Body of pancreas (tissue), 4 donors: ENCODE results near the gene DOCK9. TPM values are rescaled to one million over a fixed set of nuclear protein-coding genes. Genes with fewer than 3 reads are reported as not detected.
"Not testable (repeated sequence)": the region's sequence is repeated elsewhere in the genome, so short reads cannot be mapped to it uniquely, and the experiment has no call there.

Experiments used
- ATAC-seq: fragments of 150-250 bp; one replicate; pipeline ENCODE4 v1.9.1; 2016
- DNase-seq, 4 donors: peaks; one replicate each; pipeline ENCODE4 v3.0.0-alpha.2; 2019
- H3K27ac ChIP-seq, 4 donors: fragments of 200-600 bp; sonication (generic); 1 replicate in 3 of 4; 2 replicates in 1 of 4; pipeline versions ENCODE4 v1.5.1 to v1.6.1; 2016 to 2019; ENCODE audit warnings: mild to moderate bottlenecking in 1 of 4, mixed read lengths in 1 of 4, moderate library complexity in 1 of 4
- H3K27me3 ChIP-seq, 2 donors: fragments of 200-600 bp; sonication (generic); one replicate each; pipeline ENCODE4 v1.6.0; 2016; ENCODE audit warnings: mild to moderate bottlenecking in 1 of 2
- H3K36me3 ChIP-seq, 2 donors: fragments of 200-600 bp; sonication (generic); replicated peaks in 1 of 2; 2 replicates each; pipeline ENCODE4 v1.5.1; 2016; ENCODE audit warnings: low read depth in 2 of 2; ENCODE audit not compliant: insufficient read depth in 1 of 2
- H3K4me1 ChIP-seq: fragments of 200-600 bp; sonication (generic); one replicate; pipeline ENCODE4 v1.6.0; 2016
- H3K4me3 ChIP-seq, 2 donors: fragments of 200-600 bp; sonication (generic); 1 replicate in 1 of 2; 2 replicates in 1 of 2; pipeline ENCODE4 v1.5.1; 2016 to 2019
- H3K9me3 ChIP-seq, 3 donors: fragments of 200-600 bp; sonication (generic); 1 replicate in 2 of 3; 2 replicates in 1 of 3; pipeline ENCODE4 v1.5.1; 2016
- POLR2A ChIP-seq, 3 donors: fragments of 450-650 bp; IDR thresholded peaks; one replicate each; pipeline ENCODE4 v1.6.1; 2016; ENCODE audit warnings: antibody characterized with exemption in 3 of 3, mild to moderate bottlenecking in 2 of 3
- WGBS, 2 donors: methylation state at CpG; one replicate each; pipeline ENCODE4 v1.1.5; 2017; 5-methylcytosine and 5-hydroxymethylcytosine counted together
- intact Hi-C: fragments of 100-400 bp; cut with DNase I; formaldehyde crosslinking; loops from one replicate; pipeline ENCODE4 v1.15.1; 2023
- total RNA-seq, 2 donors: library from RNA; depleted of rRNA; stranded (reverse); fragments of >200 nt; gene quantifications; one replicate each; pipeline ENCODE4 v1.1.0, GENCODE V29; 2016
- TF ChIP-seq, protein P1 (sequence below), 7 experiments: fragments of 450-650 bp in 4 of 7; fragments of 200-600 bp in 3 of 7; sonication (generic) in 3 of 7; IDR thresholded peaks; one replicate each; pipeline ENCODE4 v1.5.1; 2016 to 2019; ENCODE audit warnings: antibody characterized with exemption in 7 of 7

The DOCK9 gene
- total RNA-seq, 2 donors from 2014 or later: 35.3 to 73.5 TPM

DNA sequence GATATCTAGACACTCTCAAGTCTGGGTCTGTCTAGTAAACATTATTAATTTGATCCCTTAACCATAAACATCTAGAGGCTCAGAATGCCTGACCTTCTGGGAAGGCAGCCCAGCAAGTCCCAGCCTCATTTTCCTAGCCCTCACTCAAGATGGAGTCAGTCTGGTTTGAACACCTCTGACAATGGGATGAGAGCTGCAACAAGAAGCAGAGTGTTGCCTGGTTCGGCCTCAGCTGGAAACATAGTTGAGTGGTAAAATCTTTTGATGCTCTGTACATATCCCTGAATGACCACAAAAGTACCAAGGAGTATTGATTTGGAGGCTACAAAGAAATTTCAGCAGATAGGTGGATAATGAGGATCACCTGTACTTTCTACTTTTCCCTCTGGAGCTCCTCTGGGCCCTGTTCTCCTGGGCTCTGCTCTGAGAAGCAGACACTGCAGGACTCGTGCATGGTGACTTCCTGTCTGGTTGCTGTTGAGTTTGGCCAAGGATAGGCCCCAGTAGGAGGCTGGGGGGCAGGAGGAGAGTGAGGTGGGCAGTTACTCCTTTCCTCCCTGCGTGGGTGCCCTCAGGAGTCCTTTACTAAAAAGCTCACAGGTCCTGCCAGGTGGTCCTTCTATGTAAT is 157.0 kb downstream of the DOCK9 start:
- Histone ChIP-seq H3K9me3 (no peaks in the 10 kb centered on the region), H3K4me1 (peaks cover 42% of the 10 kb centered on the region), H3K4me3 (no peak overlapping the region), H3K27me3 (no peaks in the 10 kb centered on the region), H3K27ac (peak overlapping the region in 3 of 4 donors; percentile 66 to 82 (median 68)), H3K36me3 (no peaks in the 10 kb centered on the region)
- no peak for TF ChIP-seq POLR2A (IDR thresholded peaks at IDR 0.05)
- TF ChIP-seq, protein P1, sequence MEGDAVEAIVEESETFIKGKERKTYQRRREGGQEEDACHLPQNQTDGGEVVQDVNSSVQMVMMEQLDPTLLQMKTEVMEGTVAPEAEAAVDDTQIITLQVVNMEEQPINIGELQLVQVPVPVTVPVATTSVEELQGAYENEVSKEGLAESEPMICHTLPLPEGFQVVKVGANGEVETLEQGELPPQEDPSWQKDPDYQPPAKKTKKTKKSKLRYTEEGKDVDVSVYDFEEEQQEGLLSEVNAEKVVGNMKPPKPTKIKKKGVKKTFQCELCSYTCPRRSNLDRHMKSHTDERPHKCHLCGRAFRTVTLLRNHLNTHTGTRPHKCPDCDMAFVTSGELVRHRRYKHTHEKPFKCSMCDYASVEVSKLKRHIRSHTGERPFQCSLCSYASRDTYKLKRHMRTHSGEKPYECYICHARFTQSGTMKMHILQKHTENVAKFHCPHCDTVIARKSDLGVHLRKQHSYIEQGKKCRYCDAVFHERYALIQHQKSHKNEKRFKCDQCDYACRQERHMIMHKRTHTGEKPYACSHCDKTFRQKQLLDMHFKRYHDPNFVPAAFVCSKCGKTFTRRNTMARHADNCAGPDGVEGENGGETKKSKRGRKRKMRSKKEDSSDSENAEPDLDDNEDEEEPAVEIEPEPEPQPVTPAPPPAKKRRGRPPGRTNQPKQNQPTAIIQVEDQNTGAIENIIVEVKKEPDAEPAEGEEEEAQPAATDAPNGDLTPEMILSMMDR (IDR thresholded peaks at IDR 0.05): no peak
- ATAC-seq (no peak), DNase-seq (no peak)
- intact Hi-C loops: no loop called here
- WGBS, 2 donors: 90 to 91% methylated on average over 3 of the region's 3 CpGs

DNA sequence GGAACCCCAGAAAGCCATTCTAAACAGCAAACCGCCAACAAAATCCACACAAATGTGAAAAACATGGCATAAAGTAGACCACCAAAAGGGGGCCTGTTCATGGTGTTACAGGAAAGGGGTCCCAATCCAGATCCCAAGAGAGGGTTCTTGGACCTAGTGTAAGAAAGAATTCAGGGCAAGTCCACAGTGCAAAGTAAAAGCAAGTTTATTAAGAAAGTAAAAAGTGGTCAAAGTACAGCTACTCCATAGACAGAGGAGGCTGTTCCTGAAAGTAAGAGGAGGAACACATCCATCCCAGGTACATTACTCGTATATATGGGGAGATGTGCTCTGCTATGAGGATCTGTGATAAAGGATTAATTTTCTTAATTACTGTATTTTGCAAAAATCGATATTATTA is 157.6 kb downstream of the DOCK9 start:
- intact Hi-C loops: no loop called here
- ATAC-seq (no peak), DNase-seq (no peak)
- no peaks in the 10 kb centered on the region for H3K27me3 ChIP-seq
- peak overlapping the region in 1 of 4 donors; percentile 23 for H3K27ac ChIP-seq
- 91 to 92% methylated on average over 3 of the region's 3 CpGs for WGBS, 2 donors
- no peaks in the 10 kb centered on the region for H3K9me3 ChIP-seq
- TF ChIP-seq POLR2A (IDR thresholded peaks at IDR 0.05): no peak
- TF ChIP-seq, protein P1 (IDR thresholded peaks at IDR 0.05): no peak
- peaks cover 42% of the 10 kb centered on the region for H3K4me1 ChIP-seq
- no peaks in the 10 kb centered on the region for H3K36me3 ChIP-seq
- no peak overlapping the region for H3K4me3 ChIP-seq

DNA sequence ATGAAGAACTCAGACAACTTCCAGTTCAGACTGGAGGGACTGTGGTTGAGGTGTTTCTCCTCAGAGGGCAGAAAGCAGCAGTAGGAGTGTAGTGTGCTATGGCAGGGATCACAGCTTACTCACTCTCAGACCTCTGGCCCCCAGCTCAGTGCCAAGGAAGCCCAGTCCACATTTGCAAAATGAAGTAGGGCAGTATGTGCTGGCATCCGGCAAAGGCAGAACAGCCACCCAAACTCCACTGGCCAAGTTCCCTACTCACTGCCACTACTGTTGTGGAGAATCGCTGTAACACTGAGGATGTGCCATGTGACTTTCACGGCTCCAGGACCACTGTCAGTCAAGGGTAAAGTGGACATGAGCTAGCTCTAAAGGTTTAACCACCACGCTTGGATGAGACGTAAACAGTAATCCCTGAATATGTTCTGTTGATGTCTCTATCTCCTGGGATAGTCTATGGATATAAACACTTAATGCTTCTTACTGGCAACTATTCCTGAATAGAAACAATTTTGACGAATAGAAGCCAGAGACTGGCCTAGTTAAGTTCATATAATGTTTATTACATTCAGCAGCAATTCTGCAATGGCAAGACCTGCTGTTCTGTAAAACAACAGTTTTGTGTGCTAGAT is 158.4 kb downstream of the DOCK9 start:
- ATAC-seq: no peak
- WGBS, 2 donors: 88 to 97% methylated on average over 4 to 6 of the region's 6 CpGs
- H3K27ac ChIP-seq: peak overlapping the region in 1 of 4 donors; percentile 23

DNA sequence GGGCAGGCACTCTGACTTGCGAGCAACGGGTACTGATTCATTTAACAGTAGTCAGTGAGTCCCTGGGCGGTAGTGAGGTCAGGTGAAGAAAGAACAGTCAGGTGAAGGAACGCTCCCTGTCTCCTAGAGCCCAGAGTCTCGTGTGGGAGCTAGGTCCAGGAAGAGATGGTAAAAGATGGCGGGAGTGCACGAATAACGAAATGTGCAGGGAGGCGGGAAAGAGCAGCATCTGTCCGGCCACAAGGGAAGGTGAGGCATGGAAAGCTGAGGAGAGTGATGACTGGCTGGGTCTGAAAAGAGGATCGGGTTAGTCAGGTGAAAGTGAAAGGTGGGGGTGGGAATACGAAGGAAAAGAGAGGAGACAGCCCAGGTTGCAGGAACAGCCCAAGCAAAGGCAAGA is 161.5 kb downstream of the DOCK9 start:
- intact Hi-C loops: no loop called here
- Histone ChIP-seq H3K27ac (no peak overlapping the region), H3K9me3 (no peaks in the 10 kb centered on the region), H3K27me3 (no peaks in the 10 kb centered on the region), H3K36me3 (no peaks in the 10 kb centered on the region), H3K4me1 (peaks cover 15% of the 10 kb centered on the region), H3K4me3 (no peak overlapping the region)
- TF ChIP-seq, protein P1 (IDR thresholded peaks at IDR 0.05): no peak
- TF ChIP-seq POLR2A (IDR thresholded peaks at IDR 0.05): no peak
- ATAC-seq (no peak), DNase-seq (no peak)
- WGBS, 2 donors: 95% methylated on average over 12 of the region's 12 CpGs

More for the DNA sequence above, 158.4 kb downstream of the DOCK9 start:
- TF ChIP-seq POLR2A (IDR thresholded peaks at IDR 0.05): no peak
- TF ChIP-seq, protein P1 (IDR thresholded peaks at IDR 0.05): no peak
- Histone ChIP-seq H3K4me1 (peaks cover 38% of the 10 kb centered on the region), H3K27me3 (no peaks in the 10 kb centered on the region), H3K36me3 (no peaks in the 10 kb centered on the region), H3K4me3 (no peak overlapping the region), H3K9me3 (no peaks in the 10 kb centered on the region)
- DNase-seq: no peak
- intact Hi-C loops: no loop called here

DNA sequence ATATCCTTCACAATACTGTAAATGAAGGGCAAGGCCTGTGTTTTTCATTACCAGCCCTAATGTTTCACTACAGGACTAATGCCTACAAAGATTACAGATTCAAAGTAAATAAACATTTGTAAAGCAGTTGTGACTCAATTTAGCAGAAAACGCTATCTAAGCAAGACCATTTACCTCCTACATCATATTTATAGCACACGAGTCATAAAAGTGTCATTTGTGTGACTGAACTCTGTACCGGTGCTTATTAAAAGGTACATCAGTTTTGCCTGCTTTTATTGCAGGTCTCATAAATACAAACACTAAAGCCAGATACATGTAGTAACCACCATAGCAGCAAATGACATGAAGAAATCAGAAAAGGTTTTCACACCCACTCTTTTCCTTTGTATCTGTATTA is 163.9 kb downstream of the DOCK9 start:
- no peak for ATAC-seq
- no peaks in the 10 kb centered on the region for H3K9me3 ChIP-seq
- H3K4me3 ChIP-seq: no peak overlapping the region
- H3K27me3 ChIP-seq: no peaks in the 10 kb centered on the region
- DNase-seq: no peak
- 59 to 71% methylated on average over 3 of the region's 3 CpGs for WGBS, 2 donors
- no peak for TF ChIP-seq POLR2A (IDR thresholded peaks at IDR 0.05)
- TF ChIP-seq, protein P1 (IDR thresholded peaks at IDR 0.05): no peak
- H3K27ac ChIP-seq: no peak overlapping the region
- H3K36me3 ChIP-seq: no peaks in the 10 kb centered on the region
- intact Hi-C loops: no loop called here
- H3K4me1 ChIP-seq: peaks cover 15% of the 10 kb centered on the region

DNA sequence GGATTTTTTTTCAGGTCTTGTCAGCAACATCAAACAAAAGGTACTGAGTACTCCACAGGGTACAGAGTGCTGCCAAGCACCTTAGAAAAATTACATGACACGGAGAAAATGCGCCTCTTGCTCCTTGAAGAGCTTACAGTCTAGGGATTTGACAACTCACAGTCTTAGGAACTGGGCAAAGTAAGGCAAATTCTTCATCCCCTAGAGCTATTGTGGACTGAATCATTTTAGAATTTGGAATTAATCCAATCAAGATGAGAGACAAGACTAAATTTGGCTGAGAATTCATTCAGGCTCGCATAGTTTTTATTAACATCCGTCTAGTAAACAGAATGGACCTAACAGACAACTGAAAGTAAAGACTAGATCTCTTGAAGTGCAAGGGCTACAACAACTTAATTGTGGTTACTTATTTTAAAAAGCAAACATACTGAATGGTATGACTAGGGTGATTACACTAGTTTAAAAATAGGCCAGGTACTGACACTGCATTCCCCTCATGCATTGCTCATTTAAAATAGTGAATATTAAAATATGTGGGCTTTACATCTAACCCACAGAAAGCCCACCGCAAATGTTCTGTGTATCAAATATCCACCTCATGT is 165.6 kb downstream of the DOCK9 start:
- intact Hi-C loops, H3K4me3 ChIP-seq, H3K27ac ChIP-seq, DNase-seq, H3K9me3 ChIP-seq, ATAC-seq, H3K36me3 ChIP-seq, H3K27me3 ChIP-seq: not testable (repeated sequence)
- WGBS, 2 donors: 79% methylated on average over 2 to 3 of the region's 5 CpGs
- peaks cover 15% of the 10 kb centered on the region for H3K4me1 ChIP-seq
